Measurements from ENCODE around the gene MYOG.

- no peak for TF ChIP-seq CTCF (IDR thresholded peaks at IDR 0.05)
- no peak for TF ChIP-seq POLR2A (IDR thresholded peaks at IDR 0.05)
Observed at GRCh38 chr1:203095061-203095690, 9.4 kb upstream of the MYOG start.
